Loucy (cell line): ENCODE data around the gene ZNF76.

ENCODE experiments used
- H2AFZ ChIP-seq: fragments of 200-600 bp; sonication (generic); 2 replicates; pipeline ENCODE4 v1.6.0; 2016; ENCODE audit warnings: antibody characterized with exemption, mild to moderate bottlenecking, low read length, moderate library complexity
- H3F3A ChIP-seq: fragments of 200-600 bp; 2 replicates; pipeline ENCODE4 v1.6.0; 2016; ENCODE audit warnings: antibody characterized with exemption, low read depth, mild to moderate bottlenecking
- H3K27me3 ChIP-seq: fragments of 200-600 bp; sonication (generic); 2 replicates; pipeline ENCODE4 v1.6.1; 2014; ENCODE audit warnings: low read length, mild to moderate bottlenecking; ENCODE audit not compliant: insufficient read depth, poor library complexity, severe bottlenecking
- H3K36me3 ChIP-seq: fragments of 200-600 bp; sonication (generic); 2 replicates; pipeline ENCODE4 v1.6.1; 2016; ENCODE audit warnings: low read length; ENCODE audit not compliant: insufficient read depth
- H3K4me1 ChIP-seq: fragments of 200-600 bp; sonication (generic); 2 replicates; pipeline ENCODE4 v1.5.1; 2014; ENCODE audit warnings: low read length, mild to moderate bottlenecking; ENCODE audit not compliant: insufficient read depth, poor library complexity, severe bottlenecking
- H3K4me2 ChIP-seq: fragments of 200-600 bp; sonication (generic); 2 replicates; pipeline ENCODE4 v1.6.0; 2014; ENCODE audit warnings: antibody characterized with exemption, low read length, low read depth, mild to moderate bottlenecking; ENCODE audit not compliant: poor library complexity, severe bottlenecking
- H3K4me3 ChIP-seq: fragments of 200-600 bp; sonication (generic); 2 replicates; pipeline ENCODE4 v1.5.1; 2014; ENCODE audit warnings: low read length, mild to moderate bottlenecking, mixed read lengths; ENCODE audit not compliant: poor library complexity, severe bottlenecking
- H3K79me2 ChIP-seq: fragments of 200-600 bp; sonication (generic); 2 replicates; pipeline ENCODE4 v1.6.1; 2014; ENCODE audit warnings: low read length; ENCODE audit not compliant: insufficient read depth
- H3K9ac ChIP-seq: fragments of 200-600 bp; sonication (generic); 2 replicates; pipeline ENCODE4 v1.6.0; 2014; ENCODE audit warnings: mild to moderate bottlenecking, low read depth, low read length, moderate library complexity; ENCODE audit not compliant: poor library complexity, severe bottlenecking
- H3K9me2 ChIP-seq: fragments of 200-600 bp; sonication (generic); replicated peaks from 2 replicates; pipeline ENCODE4 v1.6.1; 2016; ENCODE audit warnings: low read depth, low read length, mixed read lengths
- H3K9me3 ChIP-seq: fragments of 200-600 bp; sonication (generic); 2 replicates; pipeline ENCODE4 v1.6.1; 2014; ENCODE audit warnings: mild to moderate bottlenecking, antibody characterized with exemption, low read length, low read depth; ENCODE audit not compliant: insufficient read depth
- H4K20me1 ChIP-seq: fragments of 200-600 bp; sonication (generic); 2 replicates; pipeline ENCODE4 v1.6.0; 2014; ENCODE audit warnings: antibody characterized with exemption, low read length, mild to moderate bottlenecking; ENCODE audit not compliant: insufficient read depth, poor library complexity, severe bottlenecking
- EZH2phosphoT487 ChIP-seq: fragments of 200-600 bp; IDR thresholded peaks from 2 replicates; pipeline ENCODE4 v1.6.1; 2018; ENCODE audit warnings: antibody characterized with exemption, mild to moderate bottlenecking, moderate library complexity, borderline replicate concordance
- TF ChIP-seq, protein P1 (sequence below): fragments of 200-600 bp; sonication (generic); conservative IDR thresholded peaks from 2 replicates; pipeline ENCODE4 v1.5.1; 2014; ENCODE audit warnings: mild to moderate bottlenecking, antibody characterized with exemption, low read length

Gene ZNF76

DNA sequence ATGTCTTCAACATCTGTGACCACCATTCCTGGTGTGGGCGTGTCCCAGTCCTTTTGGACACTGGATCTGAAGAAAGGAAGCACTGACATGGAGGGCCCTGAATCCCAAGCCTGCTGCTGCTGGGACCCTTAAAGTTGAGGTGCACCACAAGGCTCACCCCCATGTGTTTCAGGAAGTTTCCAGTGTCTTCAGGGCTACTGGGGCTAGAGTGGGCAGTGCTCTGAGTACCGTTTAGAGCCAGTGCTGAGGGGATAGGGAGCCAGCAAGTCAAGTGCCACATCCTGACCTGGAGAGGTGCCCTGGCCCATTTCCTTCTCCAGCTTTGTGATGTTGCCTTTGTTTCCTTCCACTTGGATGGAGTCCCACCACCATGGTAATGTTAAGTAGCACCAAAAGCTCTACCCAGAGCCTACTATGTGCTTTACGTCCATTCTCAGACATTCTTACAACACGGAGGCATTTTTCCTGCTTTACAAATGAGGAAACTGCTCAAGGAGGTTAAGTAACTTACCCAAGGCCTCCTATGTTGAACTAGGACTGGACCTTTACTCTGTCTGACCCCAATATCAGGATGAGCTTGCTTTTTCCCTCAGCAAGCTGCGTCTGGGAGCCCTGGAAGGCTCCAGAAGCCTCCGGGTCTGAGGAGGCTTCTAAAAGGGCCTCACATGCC, 37.5 kb downstream of the ZNF76 start:
- Histone ChIP-seq H3K27me3 (no peaks in the 10 kb centered on the region), H3F3A (no peaks in the 10 kb centered on the region), H3K4me3 (peak overlapping the region; percentile 91), H3K4me1 (peaks cover 65% of the 10 kb centered on the region), H3K9ac (peak overlapping the region; percentile 98), H3K79me2 (peaks cover 44% of the 10 kb centered on the region), H3K9me3 (no peaks in the 10 kb centered on the region), H4K20me1 (peaks cover 15% of the 10 kb centered on the region), H3K4me2 (peak overlapping the region; percentile 63), H3K9me2 (no peaks in the 10 kb centered on the region), H3K36me3 (no peaks in the 10 kb centered on the region; the same call in 1 of the 2 replicates), H2AFZ (no peak overlapping the region)
- TF ChIP-seq EZH2phosphoT487 = no peak
- TF ChIP-seq, protein P1, sequence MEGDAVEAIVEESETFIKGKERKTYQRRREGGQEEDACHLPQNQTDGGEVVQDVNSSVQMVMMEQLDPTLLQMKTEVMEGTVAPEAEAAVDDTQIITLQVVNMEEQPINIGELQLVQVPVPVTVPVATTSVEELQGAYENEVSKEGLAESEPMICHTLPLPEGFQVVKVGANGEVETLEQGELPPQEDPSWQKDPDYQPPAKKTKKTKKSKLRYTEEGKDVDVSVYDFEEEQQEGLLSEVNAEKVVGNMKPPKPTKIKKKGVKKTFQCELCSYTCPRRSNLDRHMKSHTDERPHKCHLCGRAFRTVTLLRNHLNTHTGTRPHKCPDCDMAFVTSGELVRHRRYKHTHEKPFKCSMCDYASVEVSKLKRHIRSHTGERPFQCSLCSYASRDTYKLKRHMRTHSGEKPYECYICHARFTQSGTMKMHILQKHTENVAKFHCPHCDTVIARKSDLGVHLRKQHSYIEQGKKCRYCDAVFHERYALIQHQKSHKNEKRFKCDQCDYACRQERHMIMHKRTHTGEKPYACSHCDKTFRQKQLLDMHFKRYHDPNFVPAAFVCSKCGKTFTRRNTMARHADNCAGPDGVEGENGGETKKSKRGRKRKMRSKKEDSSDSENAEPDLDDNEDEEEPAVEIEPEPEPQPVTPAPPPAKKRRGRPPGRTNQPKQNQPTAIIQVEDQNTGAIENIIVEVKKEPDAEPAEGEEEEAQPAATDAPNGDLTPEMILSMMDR = no peak

DNA sequence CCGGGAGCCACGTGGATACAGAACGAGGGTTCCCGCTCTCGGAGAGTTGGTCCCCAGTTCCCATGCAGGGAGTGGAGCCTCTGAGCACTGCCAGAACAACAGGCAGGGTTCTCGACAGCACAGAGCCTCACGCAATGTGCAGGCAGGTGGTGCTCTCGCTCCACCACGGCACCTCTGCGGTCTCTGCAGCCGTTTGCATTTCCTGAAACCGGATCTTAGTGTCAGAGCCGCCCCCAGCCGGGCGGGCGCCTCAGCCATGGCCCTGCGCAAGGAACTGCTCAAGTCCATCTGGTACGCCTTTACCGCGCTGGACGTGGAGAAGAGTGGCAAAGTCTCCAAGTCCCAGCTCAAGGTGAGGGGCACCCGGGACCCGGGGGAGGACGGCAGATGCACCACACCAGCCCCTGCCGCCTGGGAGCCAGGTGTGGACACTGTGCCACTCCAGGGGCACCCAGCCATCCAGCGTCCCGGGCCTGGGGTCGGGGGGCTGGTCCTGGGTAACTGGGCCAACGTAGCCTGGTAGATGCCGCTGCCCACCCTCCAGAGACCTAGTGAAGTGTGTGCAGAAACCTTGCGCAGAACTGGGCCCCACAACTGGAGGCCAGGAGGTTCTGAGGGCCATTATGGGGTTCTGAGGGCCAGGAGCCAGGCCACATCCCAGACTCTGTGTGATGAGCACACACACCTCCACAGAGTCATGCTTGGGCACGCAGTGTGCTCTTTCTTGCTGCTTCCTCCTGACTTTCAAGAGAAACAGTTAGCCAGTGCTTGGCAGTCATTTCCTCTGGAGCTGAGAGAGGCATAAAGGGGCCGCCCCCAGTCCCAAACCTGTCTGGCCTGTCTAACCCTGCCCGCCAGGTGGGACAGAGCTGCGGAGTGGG, 38.3 kb downstream of the ZNF76 start, which contains the start of gene DEF6:
TSS of gene DEF6 (plus strand) at position 218 of the 881 bp plus-strand sequence. CDS start at position 257, 39 bp downstream.
- TF ChIP-seq EZH2phosphoT487 = no peak
- TF ChIP-seq, protein P1 = peak; percentile 95
- no peaks in the 10 kb centered on the region for H3K9me3 ChIP-seq
- peaks cover 50% of the 10 kb centered on the region for H3K79me2 ChIP-seq
- no peaks in the 10 kb centered on the region for H3K9me2 ChIP-seq
- H3K4me3 ChIP-seq = peak within 1 kb of the TSS; percentile 91
- H2AFZ ChIP-seq = 0 out of 2 replicates have a peak within 1 kb of the TSS, but pooled peaks have one; percentile 50
- no peaks in the 10 kb centered on the region for H3K27me3 ChIP-seq
- no peaks in the 10 kb centered on the region; the same call in 1 of the 2 replicates for H3K36me3 ChIP-seq
- H3F3A ChIP-seq = no peaks in the 10 kb centered on the region
- peak within 1 kb of the TSS; percentile 89 for H3K4me2 ChIP-seq
- H3K4me1 ChIP-seq = peaks cover 71% of the 10 kb centered on the region
- H3K9ac ChIP-seq = peak within 1 kb of the TSS; percentile 98
- H4K20me1 ChIP-seq = peaks cover 15% of the 10 kb centered on the region

DNA sequence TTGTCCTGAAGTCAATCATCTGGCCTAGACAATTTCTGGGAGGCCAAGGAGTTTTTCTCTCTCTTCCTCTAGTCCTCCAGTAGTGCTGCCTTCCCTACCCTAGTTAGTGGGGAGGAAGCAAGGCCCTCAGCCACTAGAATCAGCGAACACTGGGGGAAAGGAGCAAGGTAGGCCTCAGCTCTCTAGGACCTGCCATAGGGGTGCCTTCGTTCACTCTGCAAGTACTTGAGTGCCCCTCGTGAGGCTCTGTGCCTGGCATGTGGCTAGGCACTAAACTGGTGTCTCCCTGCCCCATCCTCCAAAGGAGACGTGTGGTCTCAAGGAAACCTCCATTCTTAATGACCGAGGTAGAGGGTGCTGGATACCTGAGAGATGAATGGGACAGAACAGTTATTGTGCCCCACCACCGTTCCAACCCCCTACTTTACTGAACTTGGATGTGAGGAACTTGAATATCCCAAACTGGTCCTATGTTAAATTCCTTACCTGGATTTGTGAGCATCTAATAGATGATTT, 39.1 kb downstream of the ZNF76 start:
- H3K27me3 ChIP-seq = no peaks in the 10 kb centered on the region
- peak overlapping the region; percentile 89 for H3K4me2 ChIP-seq
- H3F3A ChIP-seq = no peaks in the 10 kb centered on the region
- H3K9me3 ChIP-seq = no peaks in the 10 kb centered on the region
- no peaks in the 10 kb centered on the region for H3K9me2 ChIP-seq
- no peaks in the 10 kb centered on the region; the same call in 1 of the 2 replicates for H3K36me3 ChIP-seq
- TF ChIP-seq, protein P1 = no peak
- no peak for TF ChIP-seq EZH2phosphoT487
- peak overlapping the region; percentile 98 for H3K9ac ChIP-seq
- peaks cover 21% of the 10 kb centered on the region for H4K20me1 ChIP-seq
- no peak overlapping the region for H2AFZ ChIP-seq
- peaks cover 58% of the 10 kb centered on the region for H3K79me2 ChIP-seq
- peak overlapping the region; percentile 91 for H3K4me3 ChIP-seq
- H3K4me1 ChIP-seq = peaks cover 79% of the 10 kb centered on the region
